Tongue (tissue), 2 donors: Measurements from ENCODE around the gene TBC1D17. TPM values are rescaled to one million over a fixed set of nuclear protein-coding genes. Genes with fewer than 3 reads are reported as not detected.
A peak's percentile ranks its signal among the peaks of the same experiment; 100 is the strongest.

Experiments used
- DNase-seq: peaks from one replicate; pipeline ENCODE4 v3.0.0-alpha.2; 2015
- total RNA-seq: library from RNA; depleted of rRNA; stranded (reverse); fragments of >200 nt; gene quantifications from one replicate; pipeline ENCODE4 v1.2.3, GENCODE V29; 2014

Gene TBC1D17
- total RNA-seq, 1 donor from 2014 or later = 11.9 TPM

- DNase-seq = no peak
These were observed 15.7 kb upstream of the TBC1D17 start for GRCh38 chr19:49861541-49862378.

GRCh38 chr19:49862391-49863253, 14.9 kb upstream of the TBC1D17 start:
- DNase-seq = no peak

GRCh38 chr19:49863254-49863934, 14.1 kb upstream of the TBC1D17 start:
- DNase-seq = no peak

- no peak for DNase-seq
These were observed 13.6 kb upstream of the TBC1D17 start for GRCh38 chr19:49863935-49864320.

GRCh38 chr19:49864890-49865289, 12.6 kb upstream of the TBC1D17 start:
- DNase-seq = no peak

DNA sequence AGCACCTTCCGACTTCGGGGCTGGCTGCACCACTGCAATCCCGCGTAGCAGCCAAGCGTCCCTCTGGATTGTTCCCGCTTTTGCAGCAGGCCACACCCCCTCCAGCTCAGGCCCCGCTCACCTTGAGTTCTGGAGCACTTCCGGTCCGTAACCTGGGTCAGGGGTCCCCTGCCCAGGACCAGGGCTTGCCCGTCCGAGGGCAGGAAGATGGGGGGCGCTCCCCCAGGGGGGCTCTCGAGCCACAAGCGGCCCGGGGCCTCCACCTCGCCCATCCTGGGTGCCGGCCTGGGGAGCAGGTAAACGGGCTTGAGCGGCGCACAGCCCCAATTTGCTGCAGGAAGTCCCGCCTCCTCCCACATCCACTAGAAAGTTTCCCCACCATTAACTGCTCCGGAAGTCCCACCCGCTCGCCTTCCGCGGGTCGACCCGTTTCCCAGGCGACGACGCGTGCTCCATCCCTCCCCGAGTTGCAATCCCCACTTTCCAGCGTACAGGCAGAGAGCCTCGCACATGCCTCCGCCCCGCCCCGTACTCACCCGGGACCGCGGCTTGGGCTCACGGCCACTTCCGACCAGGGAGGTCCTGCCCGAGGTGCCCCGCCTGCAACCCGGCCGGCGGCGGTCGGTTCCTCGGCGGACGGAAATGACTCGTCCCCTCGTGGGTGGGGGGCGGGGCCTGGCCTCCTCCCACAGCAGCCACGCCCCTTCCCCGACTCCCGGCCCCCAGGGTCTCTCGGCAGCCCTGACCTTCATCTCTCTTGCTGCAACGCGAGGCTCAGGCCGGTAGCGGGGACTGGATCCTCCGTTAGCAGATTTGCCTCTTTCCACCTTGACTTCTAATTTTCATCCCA, 10.3 kb upstream of the TBC1D17 start, which contains the start of gene PNKP:
PNKP (minus strand) TSS at position 644 of the 850 bp plus-strand sequence; CDS start at position 272, 372 bp downstream.
- peak; percentile 97 for DNase-seq

GRCh38 chr19:49869009-49869483, 8.5 kb upstream of the TBC1D17 start:
- DNase-seq = no peak

DNA sequence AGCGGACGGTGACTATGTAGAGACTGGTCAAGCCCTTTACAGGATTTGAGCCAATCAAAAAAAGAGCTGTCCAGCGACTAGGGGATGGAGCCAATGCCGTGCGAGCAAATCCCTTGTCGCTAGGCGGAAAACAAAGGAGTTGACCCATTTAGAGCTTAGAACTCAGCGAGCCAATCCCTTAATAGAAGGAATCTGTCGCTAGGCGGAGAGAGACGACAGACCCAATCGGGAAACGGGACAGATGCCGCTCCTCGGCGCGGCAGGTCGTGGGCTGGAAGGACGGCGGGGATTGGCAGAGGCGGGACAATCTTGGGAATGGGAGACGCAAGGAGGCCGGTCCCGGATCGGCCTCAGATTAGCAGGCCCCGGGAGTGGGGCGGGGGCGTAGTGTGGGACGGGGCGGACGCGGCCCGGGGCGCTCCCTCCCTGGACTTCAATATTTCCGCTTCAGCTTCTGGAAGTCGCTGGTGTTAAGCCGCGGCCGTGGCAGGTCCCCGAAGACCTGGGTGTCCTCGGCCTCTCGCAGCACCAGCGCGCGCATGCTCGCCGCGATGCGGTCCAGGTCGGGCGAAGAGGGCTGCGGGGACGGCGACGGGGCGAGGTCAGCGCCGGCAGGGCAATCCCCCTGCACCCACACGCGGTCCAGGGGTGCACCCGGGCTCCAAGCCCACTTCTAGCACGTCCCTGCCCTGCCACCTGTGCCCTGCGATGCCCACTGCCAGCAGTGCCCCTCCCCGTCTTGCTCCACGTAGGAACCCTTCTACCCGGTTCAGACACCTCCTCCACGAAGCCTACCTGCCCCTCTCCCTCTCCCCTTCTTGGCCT, 7.8 kb upstream of the TBC1D17 start:
- DNase-seq = peak; percentile 100

- no peak for DNase-seq
These were observed 7.1 kb upstream of the TBC1D17 start for GRCh38 chr19:49870309-49870901.

DNA sequence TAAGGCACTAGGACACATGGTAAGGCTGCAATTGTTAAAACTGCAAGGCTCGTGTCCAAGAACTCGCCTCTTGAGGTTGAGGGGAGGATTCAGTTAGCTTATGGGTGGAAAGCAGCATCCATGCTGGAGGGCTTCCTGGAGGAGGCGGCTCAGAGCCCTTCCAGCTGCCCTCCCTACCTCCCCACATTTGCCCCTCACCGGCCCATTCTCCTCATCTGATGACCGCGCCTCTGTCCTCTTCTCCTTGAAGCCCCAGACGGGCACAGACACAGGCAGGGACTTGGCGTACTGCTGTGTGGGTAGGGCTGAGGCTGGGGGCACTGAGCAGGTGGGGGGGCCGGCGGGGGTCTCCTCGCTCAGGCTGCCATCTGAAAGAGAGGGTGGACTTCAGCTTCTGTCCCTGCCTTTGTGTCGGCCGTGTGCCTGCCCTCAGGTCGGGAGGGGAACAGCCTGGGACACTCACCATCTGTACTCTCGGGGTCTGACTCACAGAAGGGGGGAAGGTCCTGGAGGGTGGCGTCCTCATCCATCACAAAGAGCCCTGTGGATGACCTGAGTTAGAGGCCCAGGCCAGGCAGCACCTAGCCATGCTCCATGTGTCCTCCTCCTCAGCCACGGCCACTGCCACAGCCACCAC, 6.0 kb upstream of the TBC1D17 start:
- no peak for DNase-seq

GRCh38 chr19:49872245-49873128, 5.0 kb upstream of the TBC1D17 start:
- DNase-seq = no peak

DNA sequence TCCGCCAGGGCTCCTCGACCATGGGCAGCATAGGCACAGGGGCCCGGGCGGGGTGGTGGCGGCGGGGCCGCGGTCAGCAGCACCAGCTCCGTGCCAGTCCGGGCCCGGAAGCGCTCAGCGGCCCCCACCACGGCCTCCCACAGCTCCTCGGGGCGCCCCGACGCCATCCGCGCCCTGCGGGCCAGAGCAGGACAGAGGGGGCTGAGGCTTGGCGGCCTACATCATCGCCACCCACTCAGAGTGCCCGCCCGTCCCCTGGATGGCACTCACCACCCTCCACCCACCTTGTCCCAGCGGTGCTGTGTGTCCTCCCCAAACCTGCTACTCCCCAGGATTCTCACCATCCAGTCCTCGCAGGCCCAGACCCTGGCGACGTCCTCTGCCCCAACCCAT, 4.4 kb upstream of the TBC1D17 start:
- DNase-seq = no peak

- DNase-seq = no peak
These were observed 3.7 kb upstream of the TBC1D17 start for GRCh38 chr19:49873834-49874233.

- DNase-seq = no peak
These were observed 2.9 kb upstream of the TBC1D17 start for GRCh38 chr19:49874503-49875157.

DNA sequence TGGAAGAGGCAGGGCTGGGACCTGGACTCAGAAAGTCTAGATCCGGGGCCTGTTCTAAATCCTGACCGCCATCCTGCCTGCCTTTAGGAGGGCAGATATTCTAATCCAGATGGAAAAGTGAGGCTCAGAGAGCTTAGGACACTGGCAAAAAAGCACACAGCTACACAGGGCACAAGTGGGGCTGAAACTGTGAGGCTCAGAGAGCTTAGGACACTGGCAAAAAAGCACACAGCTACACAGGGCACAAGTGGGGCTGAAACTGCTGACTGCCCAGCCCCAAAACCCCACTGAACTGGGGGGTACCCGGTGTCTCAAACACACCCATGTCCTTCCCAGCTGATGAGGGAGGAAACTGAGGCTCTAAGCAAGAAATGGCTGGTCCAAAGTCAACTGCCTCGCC, 2.3 kb upstream of the TBC1D17 start:
- no peak for DNase-seq

DNA sequence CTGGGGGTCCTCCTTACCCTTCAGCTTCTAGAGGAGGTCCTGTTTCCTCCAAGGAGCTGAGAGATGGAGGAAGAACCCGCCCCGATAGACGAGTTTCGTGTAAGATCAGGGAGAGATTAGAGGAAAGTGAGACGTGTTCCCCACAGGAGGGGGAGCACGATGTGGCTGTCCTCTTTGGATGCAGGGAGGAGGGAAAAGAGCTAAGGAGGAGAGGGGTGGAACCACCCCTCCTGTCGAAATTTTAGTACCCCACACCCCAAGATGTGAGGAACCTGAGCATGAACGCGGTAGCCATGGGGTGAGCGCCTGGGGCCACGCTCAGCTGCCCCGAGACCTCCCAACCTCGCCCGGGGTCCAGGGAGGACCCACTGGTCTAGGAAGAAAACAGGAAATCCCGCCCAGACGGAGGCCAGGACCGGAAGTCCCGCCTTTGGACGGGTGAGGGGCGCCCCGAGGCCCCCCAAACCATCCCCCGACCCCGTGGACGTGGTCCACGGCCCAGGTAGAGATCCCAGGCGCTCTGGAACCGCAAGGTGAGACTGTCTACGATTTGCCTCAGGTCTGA, 1.6 kb upstream of the TBC1D17 start:
- DNase-seq = peak; percentile 83

DNA sequence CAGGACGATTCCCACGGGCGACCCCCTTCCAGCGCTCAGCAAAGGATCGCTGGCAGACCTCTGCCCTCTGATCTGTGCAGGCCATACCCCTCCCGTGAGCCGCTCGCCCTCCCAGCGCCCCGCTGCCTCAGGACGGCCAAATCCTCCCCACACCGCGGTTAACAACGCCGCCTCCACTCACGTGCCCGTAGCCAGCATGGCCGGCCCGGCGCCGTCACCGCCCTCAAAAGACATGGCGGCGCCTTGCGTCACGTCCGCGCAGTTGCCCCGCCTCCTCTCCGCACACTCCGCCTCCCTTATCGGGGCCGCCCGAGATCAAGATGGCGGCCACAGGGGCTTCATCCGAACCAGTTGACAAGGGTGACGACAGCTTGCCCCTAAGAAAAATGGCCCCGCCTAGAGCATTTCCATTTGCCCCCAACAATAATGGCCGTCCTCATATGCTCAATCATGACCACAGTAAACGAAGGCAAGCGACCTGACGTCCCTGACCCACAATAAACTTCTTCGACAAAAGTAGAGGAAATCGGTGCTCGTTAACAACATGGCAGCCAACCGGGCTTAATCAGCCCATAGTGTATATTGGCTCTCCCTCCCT, 981 bp upstream of the TBC1D17 start:
- peak; percentile 100 for DNase-seq
